Activated CD4-positive, alpha-beta T cell treated with anti-CD3 and anti-CD28 coated beads for 36 hours (primary cell): ENCODE measurements around the gene PIP4K2C. TPM values are rescaled to one million over a fixed set of nuclear protein-coding genes. Genes with fewer than 3 reads are reported as not detected.
A peak's percentile ranks its signal among the peaks of the same experiment; 100 is the strongest.

Experiments used
- ATAC-seq: fragments of 200-7000 bp; cut with Tn5 transposase; one replicate; pipeline ENCODE4 v1.10.0; 2021; ENCODE audit warnings: mild to moderate bottlenecking, moderate library complexity
- CTCF ChIA-PET: fragments of 350-600 bp; sonication (Branson Sonifier 250); formaldehyde crosslinking; loops from one replicate; lab custom pipeline; 2021; ENCODE audit warnings: antibody characterized with exemption; lab: Charles Lee
- POLR2A ChIA-PET: fragments of 350-600 bp; sonication (Branson Sonifier 250); formaldehyde crosslinking; loops from one replicate; lab custom pipeline; 2021; ENCODE audit warnings: antibody characterized with exemption, inconsistent platforms; lab: Charles Lee
- DNase-seq: peaks from one replicate; pipeline ENCODE4 v3.0.0-alpha.2; 2020
- H3K27ac Mint-ChIP-seq: one replicate; pipeline ENCODE4 v1.8.0; 2021; ENCODE audit warnings: mixed read lengths
- H3K27me3 Mint-ChIP-seq: one replicate; pipeline ENCODE4 v1.8.0; 2021; ENCODE audit warnings: mixed read lengths
- H3K36me3 Mint-ChIP-seq: one replicate; pipeline ENCODE4 v1.8.0; 2021; ENCODE audit warnings: low read depth, mixed read lengths
- H3K4me1 Mint-ChIP-seq: one replicate; pipeline ENCODE4 v1.8.0; 2021; ENCODE audit warnings: mixed read lengths
- H3K4me3 Mint-ChIP-seq: one replicate; pipeline ENCODE4 v1.8.0; 2021; ENCODE audit warnings: mild to moderate bottlenecking, moderate library complexity, mixed read lengths
- H3K9me3 Mint-ChIP-seq: one replicate; pipeline ENCODE4 v1.8.0; 2021; ENCODE audit warnings: low read depth, mixed read lengths
- intact Hi-C, 2 experiments: fragments of 100-400 bp; cut with DNase I in 1 of 2; cut with micrococcal nuclease in 1 of 2; formaldehyde crosslinking; loops; one replicate each; pipeline versions ENCODE4 v1.14.2 to v1.15.1; 2022 to 2024; cut with DNase I, micrococcal nuclease
- total RNA-seq, 2 experiments: library from RNA; stranded (reverse); gene quantifications; one replicate each; pipeline ENCODE4 v1.2.3, GENCODE V29; 2021

The PIP4K2C gene
- total RNA-seq, 2 experiments from 2014 or later, result 12.1 to 14.9 TPM

- ChIA-PET CTCF (no interaction called here), POLR2A (no interaction called here)
- intact Hi-C loops, result no loop called here
- Mint-ChIP-seq H3K4me3 (no peak overlapping the region), H3K27me3 (peaks cover 2% of the 10 kb centered on the region), H3K9me3 (no peaks in the 10 kb centered on the region), H3K36me3 (no peaks in the 10 kb centered on the region), H3K27ac (no peak overlapping the region), H3K4me1 (no peaks in the 10 kb centered on the region)
- no peak for DNase-seq
- no peak for ATAC-seq
Observed at GRCh38 chr12:57577981-57578758, 12.8 kb upstream of the PIP4K2C start.

GRCh38 chr12:57579011-57579410 is 12.0 kb upstream of the PIP4K2C start:
- H3K4me1 Mint-ChIP-seq, result no peaks in the 10 kb centered on the region
- no peaks in the 10 kb centered on the region for H3K9me3 Mint-ChIP-seq
- H3K27me3 Mint-ChIP-seq, result peaks cover 5% of the 10 kb centered on the region
- ATAC-seq, result no peak
- no peak overlapping the region for H3K27ac Mint-ChIP-seq
- no peaks in the 10 kb centered on the region for H3K36me3 Mint-ChIP-seq
- H3K4me3 Mint-ChIP-seq, result no peak overlapping the region
- intact Hi-C loops, result no loop called here
- ChIA-PET CTCF (interaction anchor here (1.4 kb wide), 1 partner anchor 15 kb away, joined by 3 read pairs; no protein-coding TSS in a partner anchor), POLR2A (interaction anchor here (0.7 kb wide), 1 partner anchor 40 kb away, joined by 3 read pairs; no protein-coding TSS in a partner anchor)
- DNase-seq, result no peak

- H3K4me1 Mint-ChIP-seq, result no peaks in the 10 kb centered on the region
- no peak overlapping the region for H3K27ac Mint-ChIP-seq
- intact Hi-C loops, result no loop called here
- ChIA-PET POLR2A (no interaction called here), CTCF (interaction anchor here (0.7 to 1.4 kb wide), 4 partner anchors 14 to 337 kb away, joined by 3 to 4 read pairs (median 3); no protein-coding TSS in a partner anchor)
- DNase-seq (no peak), ATAC-seq (no peak)
- H3K36me3 Mint-ChIP-seq, result no peaks in the 10 kb centered on the region
- no peak overlapping the region for H3K4me3 Mint-ChIP-seq
- H3K9me3 Mint-ChIP-seq, result no peaks in the 10 kb centered on the region
- peaks cover 5% of the 10 kb centered on the region for H3K27me3 Mint-ChIP-seq
Observed at GRCh38 chr12:57579677-57580465, 11.1 kb upstream of the PIP4K2C start.

GRCh38 chr12:57580466-57580795 is 10.6 kb upstream of the PIP4K2C start:
- ATAC-seq (no peak), DNase-seq (no peak)
- H3K27ac Mint-ChIP-seq, result no peak overlapping the region
- H3K36me3 Mint-ChIP-seq, result no peaks in the 10 kb centered on the region
- peaks cover 5% of the 10 kb centered on the region for H3K27me3 Mint-ChIP-seq
- POLR2A ChIA-PET, result no interaction called here
- H3K9me3 Mint-ChIP-seq, result no peaks in the 10 kb centered on the region
- CTCF ChIA-PET, result interaction anchor here (0.7 to 5.6 kb wide), 4 partner anchors 42 to 338 kb away, joined by 3 to 76 read pairs (median 4); no protein-coding TSS in a partner anchor
- intact Hi-C loops, result no loop called here
- H3K4me3 Mint-ChIP-seq, result no peak overlapping the region
- H3K4me1 Mint-ChIP-seq, result no peaks in the 10 kb centered on the region

- H3K27ac Mint-ChIP-seq, result no peak overlapping the region
- no peaks in the 10 kb centered on the region for H3K9me3 Mint-ChIP-seq
- H3K36me3 Mint-ChIP-seq, result no peaks in the 10 kb centered on the region
- ChIA-PET CTCF (interaction anchor here (0.6 to 5.6 kb wide), 10 partner anchors 11 to 157 kb away, joined by 3 to 76 read pairs (median 4); no protein-coding TSS in a partner anchor), POLR2A (no interaction called here)
- H3K4me3 Mint-ChIP-seq, result no peak overlapping the region
- intact Hi-C loops, result loop anchor here in 1 of 2 experiments (2.0 kb wide), 2 partner anchors 111 to 161 kb away; no protein-coding TSS in a partner anchor
- no peaks in the 10 kb centered on the region for H3K4me1 Mint-ChIP-seq
- H3K27me3 Mint-ChIP-seq, result peaks cover 5% of the 10 kb centered on the region
- no peak for DNase-seq
- no peak for ATAC-seq
Observed at GRCh38 chr12:57581802-57582201, 9.2 kb upstream of the PIP4K2C start.

- CTCF ChIA-PET, result interaction anchor here (0.6 to 5.6 kb wide), 22 partner anchors 10 to 551 kb away, joined by 3 to 76 read pairs (median 6); partner anchors contain the start of genes DCTN2 and OS9
- DNase-seq, result no peak
- Mint-ChIP-seq H3K9me3 (no peaks in the 10 kb centered on the region), H3K4me1 (no peaks in the 10 kb centered on the region), H3K36me3 (no peaks in the 10 kb centered on the region), H3K4me3 (no peak overlapping the region), H3K27ac (no peak overlapping the region), H3K27me3 (peaks cover 5% of the 10 kb centered on the region)
- POLR2A ChIA-PET, result interaction anchor here (0.8 kb wide), 1 partner anchor 84 kb away, joined by 4 read pairs; no protein-coding TSS in a partner anchor
- no peak for ATAC-seq
- intact Hi-C loops, result loop anchor here in 1 of 2 experiments (2.0 kb wide), 2 partner anchors 110 to 160 kb away; no protein-coding TSS in a partner anchor
Observed at GRCh38 chr12:57582440-57582839, 8.6 kb upstream of the PIP4K2C start.

GRCh38 chr12:57583008-57583831 is 7.8 kb upstream of the PIP4K2C start:
- CTCF ChIA-PET, result interaction anchor here (0.6 to 5.6 kb wide), 39 partner anchors 9 to 1560 kb away, joined by 3 to 76 read pairs (median 5); partner anchors contain the start of genes DCTN2 and OS9
- no peaks in the 10 kb centered on the region for H3K36me3 Mint-ChIP-seq
- H3K9me3 Mint-ChIP-seq, result no peaks in the 10 kb centered on the region
- peak; percentile 80 for DNase-seq
- no peak overlapping the region for H3K4me3 Mint-ChIP-seq
- intact Hi-C loops, result loop anchor here (1.0 to 2.0 kb wide), 7 partner anchors 38 to 322 kb away; partner anchors contain the start of gene B4GALNT1 (in 1 of the 2)
- POLR2A ChIA-PET, result interaction anchor here (0.8 to 1.0 kb wide), 3 partner anchors 38 to 110 kb away, joined by 3 to 6 read pairs (median 4); no protein-coding TSS in a partner anchor
- no peaks in the 10 kb centered on the region for H3K4me1 Mint-ChIP-seq
- peaks cover 5% of the 10 kb centered on the region for H3K27me3 Mint-ChIP-seq
- peak; percentile 100 for ATAC-seq
- H3K27ac Mint-ChIP-seq, result no peak overlapping the region

- Mint-ChIP-seq H3K4me1 (no peaks in the 10 kb centered on the region), H3K27me3 (peaks cover 5% of the 10 kb centered on the region), H3K36me3 (no peaks in the 10 kb centered on the region), H3K9me3 (no peaks in the 10 kb centered on the region), H3K27ac (no peak overlapping the region), H3K4me3 (no peak overlapping the region)
- ChIA-PET CTCF (interaction anchor here (0.5 to 5.6 kb wide), 26 partner anchors 9 to 300 kb away, joined by 3 to 76 read pairs (median 6); partner anchors contain the start of genes DCTN2 and OS9), POLR2A (no interaction called here)
- intact Hi-C loops, result no loop called here
- ATAC-seq (no peak), DNase-seq (no peak)
Observed at GRCh38 chr12:57584050-57584449, 6.9 kb upstream of the PIP4K2C start.

GRCh38 chr12:57584690-57585089 is 6.3 kb upstream of the PIP4K2C start:
- DNase-seq (no peak), ATAC-seq (no peak)
- Mint-ChIP-seq H3K4me3 (no peak overlapping the region), H3K27ac (no peak overlapping the region), H3K9me3 (no peaks in the 10 kb centered on the region), H3K4me1 (no peaks in the 10 kb centered on the region), H3K36me3 (no peaks in the 10 kb centered on the region), H3K27me3 (peaks cover 5% of the 10 kb centered on the region)
- intact Hi-C loops, result no loop called here
- CTCF ChIA-PET, result interaction anchor here (0.5 to 5.6 kb wide), 18 partner anchors 8 to 1939 kb away, joined by 3 to 76 read pairs (median 6); partner anchors contain the start of genes ARHGEF25, DCTN2 and OS9
- POLR2A ChIA-PET, result no interaction called here

GRCh38 chr12:57585156-57585555 is 5.8 kb upstream of the PIP4K2C start:
- CTCF ChIA-PET, result interaction anchor here (0.5 to 5.6 kb wide), 15 partner anchors 9 to 1939 kb away, joined by 3 to 76 read pairs (median 4); partner anchors contain the start of genes ARHGEF25 and DCTN2
- no peaks in the 10 kb centered on the region for H3K4me1 Mint-ChIP-seq
- peaks cover 5% of the 10 kb centered on the region for H3K27me3 Mint-ChIP-seq
- DNase-seq, result no peak
- intact Hi-C loops, result no loop called here
- POLR2A ChIA-PET, result interaction anchor here (0.5 to 0.6 kb wide), 2 partner anchors 23 to 289 kb away, joined by 4 to 5 read pairs; no protein-coding TSS in a partner anchor
- no peaks in the 10 kb centered on the region for H3K9me3 Mint-ChIP-seq
- ATAC-seq, result no peak
- no peak overlapping the region for H3K27ac Mint-ChIP-seq
- H3K36me3 Mint-ChIP-seq, result no peaks in the 10 kb centered on the region
- H3K4me3 Mint-ChIP-seq, result no peak overlapping the region
